HG02571 (cell line): Measurements from ENCODE around the gene CAMK4.
"Not testable (repeated sequence)": the region's sequence is repeated elsewhere in the genome, so short reads cannot be mapped to it uniquely, and the experiment has no call there.

ENCODE experiments used
- ATAC-seq: cut with Tn5 transposase; IDR thresholded peaks from one replicate; pipeline ENCODE4 v1.9.1; 2021; ENCODE audit warnings: mild to moderate bottlenecking, moderate library complexity; ENCODE audit not compliant: unreplicated experiment

The CAMK4 gene

GRCh38 chr5:111301264-111301663 lies 77.1 kb downstream of the CAMK4 start:
- ATAC-seq: no peak

- ATAC-seq: not testable (repeated sequence)
Measured at GRCh38 chr5:111302043-111302442, 77.9 kb downstream of the CAMK4 start.

- no peak for ATAC-seq
Measured at GRCh38 chr5:111308951-111309350, 84.8 kb downstream of the CAMK4 start.

- no peak for ATAC-seq
Measured at GRCh38 chr5:111309384-111309783, 85.2 kb downstream of the CAMK4 start.

- no peak for ATAC-seq
Measured at GRCh38 chr5:111310711-111311620, 86.8 kb downstream of the CAMK4 start.

GRCh38 chr5:111311666-111312065 lies 87.5 kb downstream of the CAMK4 start:
- no peak for ATAC-seq

- ATAC-seq: peak; percentile 58
Measured at GRCh38 chr5:111313017-111313724, 89.0 kb downstream of the CAMK4 start.

- no peak for ATAC-seq
Measured at GRCh38 chr5:111320953-111321352, 96.8 kb downstream of the CAMK4 start.

- ATAC-seq: no peak
Measured at GRCh38 chr5:111321376-111321775, 97.2 kb downstream of the CAMK4 start.

- ATAC-seq: no peak
Measured at GRCh38 chr5:111326551-111326950, 102.4 kb downstream of the CAMK4 start.

GRCh38 chr5:111337133-111337532 lies 112.9 kb downstream of the CAMK4 start:
- no peak for ATAC-seq

GRCh38 chr5:111337688-111338087 lies 113.5 kb downstream of the CAMK4 start:
- peak; percentile 65 for ATAC-seq

GRCh38 chr5:111345731-111346130 lies 121.5 kb downstream of the CAMK4 start:
- ATAC-seq: no peak

- no peak for ATAC-seq
Measured at GRCh38 chr5:111347021-111347420, 122.8 kb downstream of the CAMK4 start.

- ATAC-seq: no peak
Measured at GRCh38 chr5:111348661-111349329, 124.6 kb downstream of the CAMK4 start.

GRCh38 chr5:111349429-111349828 lies 125.2 kb downstream of the CAMK4 start:
- no peak for ATAC-seq

- no peak for ATAC-seq
Measured at GRCh38 chr5:111353035-111353434, 128.9 kb downstream of the CAMK4 start.

GRCh38 chr5:111358726-111359125 lies 134.5 kb downstream of the CAMK4 start:
- not testable (repeated sequence) for ATAC-seq

- no peak for ATAC-seq
Measured at GRCh38 chr5:111360173-111360572, 136.0 kb downstream of the CAMK4 start.

- no peak for ATAC-seq
Measured at GRCh38 chr5:111364992-111365391, 140.8 kb downstream of the CAMK4 start.

- no peak for ATAC-seq
Measured at GRCh38 chr5:111366388-111366787, 142.2 kb downstream of the CAMK4 start.
